GM12878 (cell line): ENCODE data around the gene ADIPOR1. TPM values are rescaled to one million over a fixed set of nuclear protein-coding genes. Genes with fewer than 3 reads are reported as not detected.

Source experiments
- ATAC-seq: fragments of 200-7000 bp; cut with Tn5 transposase; 3 replicates; pipeline ENCODE4 v1.9.1; 2020; ENCODE audit warnings: mild to moderate bottlenecking, moderate library complexity
- BruUV-seq: library from RNA; stranded (reverse); fragments of 400-500 nt; replicated peaks from 2 replicates; lab custom pipeline; 2021; lab: Mats Ljungman, UMichigan
- CTCF ChIA-PET: fragments of 300-600 bp; sonication (Branson Sonifier 250); formaldehyde crosslinking; extraction: SDS; loops from one replicate; lab custom pipeline; 2021; ENCODE audit warnings: inconsistent platforms; lab: Yijun Ruan, JAX
- POLR2A ChIA-PET: fragments of 350-600 bp; formaldehyde crosslinking; extraction: SDS; loops from one replicate; lab custom pipeline; 2021; ENCODE audit warnings: inconsistent platforms; lab: Charles Lee
- RAD21 ChIA-PET: fragments of 300-600 bp; sonication (Branson Sonifier 250); formaldehyde crosslinking; loops from one replicate; lab custom pipeline; 2023; ENCODE audit warnings: antibody characterized with exemption; ENCODE audit not compliant: unreplicated experiment; lab: Charles Lee
- SMC1A ChIA-PET: fragments of 300-600 bp; sonication (Branson Sonifier 250); formaldehyde crosslinking; loops from one replicate; lab custom pipeline; 2023; ENCODE audit not compliant: unreplicated experiment, uncharacterized antibody; lab: Charles Lee
- DNase-seq: peaks from one replicate; pipeline ENCODE4 v3.0.0-alpha.2; 2011; ENCODE audit warnings: low read depth, low spot score
- FAIRE-seq: peaks from 3 replicates; lab custom pipeline; 2011; peaks lifted over from hg19 to GRCh38; lab: Jason Lieb, UNC
- H2AFZ ChIP-seq: 2 replicates; pipeline ENCODE4 v1.6.0; 2011; ENCODE audit warnings: low read depth, low read length, control low read depth; ENCODE audit not compliant: control insufficient read depth
- H3K27ac ChIP-seq: 2 replicates; pipeline ENCODE4 v1.5.1; 2011; ENCODE audit warnings: control low read depth; ENCODE audit not compliant: control insufficient read depth, insufficient read depth
- H3K27me3 ChIP-seq, 2 experiments: replicated peaks in 1 of 2; 2 replicates each; pipeline versions ENCODE4 v1.6.0 to v1.6.1; 2011; ENCODE audit warnings: low read length in 1 of 2; ENCODE audit not compliant: control insufficient read depth in 2 of 2, insufficient read depth in 2 of 2
- H3K36me3 ChIP-seq, 2 experiments: 2 replicates each; pipeline ENCODE4 v1.5.1; 2011; ENCODE audit warnings: low read length in 1 of 2; ENCODE audit not compliant: control insufficient read depth in 2 of 2, insufficient read depth in 2 of 2
- H3K4me1 ChIP-seq: 2 replicates; pipeline ENCODE4 v1.6.1; 2011; ENCODE audit warnings: mild to moderate bottlenecking, low read length, moderate library complexity, mixed read lengths; ENCODE audit not compliant: control insufficient read depth, insufficient read depth
- H3K4me2 ChIP-seq: 2 replicates; pipeline ENCODE4 v1.6.0; 2011; ENCODE audit warnings: control low read depth; ENCODE audit not compliant: control insufficient read depth, insufficient read depth
- H3K4me3 ChIP-seq: fragments of 200-600 bp; sonication (generic); 2 replicates; pipeline ENCODE4 v1.5.1; 2016
- H3K79me2 ChIP-seq: 2 replicates; pipeline ENCODE4 v1.6.0; 2011; ENCODE audit warnings: low read length; ENCODE audit not compliant: control insufficient read depth, insufficient read depth
- H3K9ac ChIP-seq: 2 replicates; pipeline ENCODE4 v1.8.0; 2011; ENCODE audit warnings: low read length, control low read depth, mixed read lengths; ENCODE audit not compliant: control insufficient read depth, insufficient read depth
- H3K9me3 ChIP-seq: replicated peaks from 3 replicates; pipeline ENCODE4 v1.5.1; 2011; ENCODE audit warnings: mild to moderate bottlenecking, low read length; ENCODE audit not compliant: control insufficient read depth, insufficient read depth
- H4K20me1 ChIP-seq: 2 replicates; pipeline ENCODE4 v1.6.0; 2011; ENCODE audit not compliant: control insufficient read depth, insufficient read depth
- BCL11A ChIP-seq: IDR thresholded peaks from 2 replicates; pipeline ENCODE4 v1.6.1; 2011; ENCODE audit warnings: low read depth, low read length
- CBX3 ChIP-seq: fragments of 200-600 bp; sonication (generic); IDR thresholded peaks from 2 replicates; pipeline ENCODE4 v1.6.1; 2016; ENCODE audit warnings: low read depth, borderline replicate concordance
- CEBPZ ChIP-seq: fragments of 150-350 bp; IDR thresholded peaks from 2 replicates; pipeline ENCODE4 v1.6.1; 2016; ENCODE audit warnings: low read depth, low read length
- CHD1 ChIP-seq: IDR thresholded peaks from 2 replicates; pipeline ENCODE4 v1.6.1; 2012; ENCODE audit warnings: low read depth, low read length, improper control_type of control experiment
- IRF5 ChIP-seq: fragments of 450-650 bp; IDR thresholded peaks from 2 replicates; pipeline ENCODE4 v1.6.1; 2017; ENCODE audit warnings: borderline replicate concordance
- JUNB ChIP-seq: IDR thresholded peaks from 2 replicates; pipeline ENCODE4 v1.6.1; 2016; ENCODE audit warnings: antibody characterized with exemption, mild to moderate bottlenecking
- NR2F1 ChIP-seq: fragments of 450-650 bp; conservative IDR thresholded peaks from 2 replicates; pipeline ENCODE4 v1.6.1; 2017; ENCODE audit warnings: mild to moderate bottlenecking
- RB1 ChIP-seq: fragments of 450-650 bp; formaldehyde crosslinking; IDR thresholded peaks from 2 replicates; pipeline ENCODE4 v1.6.1; 2017; ENCODE audit warnings: mild to moderate bottlenecking, borderline replicate concordance
- SIN3A ChIP-seq: IDR thresholded peaks from 2 replicates; pipeline ENCODE4 v1.6.1; 2012; ENCODE audit warnings: low read depth, low read length, improper control_type of control experiment
- SP1 ChIP-seq: IDR thresholded peaks from one replicate; pipeline ENCODE4 v1.6.1; 2011; ENCODE audit warnings: low read depth, low read length
- ZBTB40 ChIP-seq: fragments of 450-650 bp; IDR thresholded peaks from 2 replicates; pipeline ENCODE4 v1.6.1; 2016; ENCODE audit warnings: mild to moderate bottlenecking, moderate library complexity, borderline replicate concordance
- in situ Hi-C: fragments of 300-500 bp; cut with MboI; formaldehyde crosslinking; loops from 9 replicates; pipeline ENCODE4 v1.14.3; 2018; ENCODE audit warnings: mixed read lengths
- intact Hi-C: fragments of 100-400 bp; cut with micrococcal nuclease; formaldehyde crosslinking; loops from one replicate; pipeline ENCODE4 v1.14.2; 2022; ENCODE audit not compliant: unreplicated experiment
- polyA plus RNA-seq, 11 experiments: library from polyadenylated mRNA; depleted of rRNA in 4 of 11; unstranded in 6 of 11; stranded (reverse) in 5 of 11; fragments of >200 nt; fragmentation: Nextera tagmentation in 4 of 11; fragmentation: Illumina TruSeq in 1 of 11; extraction: Ambion mirVana in 4 of 11; extraction: Trizol in 1 of 11; gene quantifications; 1 replicate in 1 of 11; 2 replicates in 10 of 11; pipeline versions ENCODE4 v1.2.1 to v1.2.3, GENCODE V29; 2011 to 2016; ENCODE audit warnings: inconsistent platforms in 2 of 11, missing spikeins in 2 of 11, low read depth in 1 of 11
- total RNA-seq, 4 experiments: library from RNA; depleted of rRNA in 3 of 4; stranded (reverse); fragments of >200 nt in 3 of 4; fragmentation: Illumina TruSeq in 1 of 4; extraction: Trizol in 1 of 4; gene quantifications; 2 replicates each; pipeline versions ENCODE4 v1.2.1 to v1.2.3, GENCODE V29; 2013 to 2021

ADIPOR1 gene
- total and polyA plus RNA-seq, 10 of the 15 experiments (the other 5 are each of a cell fraction or from before 2014, with no cell fraction given), result 18.4 to 122 (median 65.6) TPM

- TF ChIP-seq JUNB, result no peak
- TF ChIP-seq RB1, result no peak
Observed at GRCh38 chr1:202994756-202995155, 36.6 kb upstream of the ADIPOR1 start (continued).

GRCh38 chr1:202991112-202991511 lies 33.0 kb upstream of the ADIPOR1 start:
- H3K27ac ChIP-seq, result no peak overlapping the region

More at GRCh38 chr1:202991112-202991511, 33.0 kb upstream of the ADIPOR1 start:
- no peak for TF ChIP-seq IRF5
- no peak for TF ChIP-seq CBX3
- no peak for TF ChIP-seq CHD1
- TF ChIP-seq SIN3A, result no peak
- TF ChIP-seq CEBPZ, result no peak
- TF ChIP-seq SP1, result no peak
- no peak for TF ChIP-seq NR2F1
- TF ChIP-seq BCL11A, result no peak
- TF ChIP-seq ZBTB40, result no peak
- TF ChIP-seq, all 136 proteins: peak for 0
- ChIA-PET CTCF (interaction anchor here (1.3 to 2.7 kb wide), 2 partner anchors 8 to 333 kb away, joined by 4 to 17 read pairs; no protein-coding TSS in a partner anchor), RAD21 (no interaction called here), POLR2A (no interaction called here), SMC1A (interaction anchor here (1.3 to 1.9 kb wide), 5 partner anchors 9 to 273 kb away, joined by 4 to 9 read pairs (median 4); no protein-coding TSS in a partner anchor)
- no peak overlapping the region for H3K4me2 ChIP-seq
- H3K36me3 ChIP-seq, result no peaks in the 10 kb centered on the region
- no peak overlapping the region for H3K9ac ChIP-seq
- H3K27me3 ChIP-seq, result no peaks in the 10 kb centered on the region; a peak in 1 of 4 replicates
- ATAC-seq (no peak), FAIRE-seq (no peak), DNase-seq (no peak)
- H2AFZ ChIP-seq, result no peak overlapping the region
- intact Hi-C loops, result loop anchor here (10.0 kb wide), 1 partner anchor 266 kb away; no protein-coding TSS in a partner anchor
- H3K4me1 ChIP-seq, result no peaks in the 10 kb centered on the region
- H3K79me2 ChIP-seq, result no peaks in the 10 kb centered on the region
- no TSS peak for BruUV-seq
- no peaks in the 10 kb centered on the region for H4K20me1 ChIP-seq
- no peaks in the 10 kb centered on the region for H3K9me3 ChIP-seq
- in situ Hi-C loops, result no loop called here
- no peak overlapping the region for H3K4me3 ChIP-seq
